Measurements from ENCODE around the gene SEC31B.
A peak's percentile ranks its signal among the peaks of the same experiment; 100 is the strongest.

SEC31B gene

GRCh38 chr10:100534726-100535125 is 15.1 kb upstream of the SEC31B start:
- no peak for TF ChIP-seq CTCF (IDR thresholded peaks at IDR 0.05; ENCODE audit: low read depth, low read length)
- Histone ChIP-seq H3K4me1 (no peaks in the 10 kb centered on the region), H3K9me3 (no peaks in the 10 kb centered on the region), H3K4me3 (ENCODE audit: low read depth, low read length) (no peak overlapping the region), H3K36me3 (peaks cover 14% of the 10 kb centered on the region), H3K27me3 (no peaks in the 10 kb centered on the region)
- DNase-seq = no peak

- H3K4me3 ChIP-seq (ENCODE audit: low read depth, low read length) = no peak overlapping the region
- peaks cover 15% of the 10 kb centered on the region for H3K36me3 ChIP-seq
- H3K9me3 ChIP-seq = no peaks in the 10 kb centered on the region
- no peak for TF ChIP-seq CTCF (IDR thresholded peaks at IDR 0.05; ENCODE audit: low read depth, low read length)
- no peak for DNase-seq
- H3K27me3 ChIP-seq = no peaks in the 10 kb centered on the region
- H3K4me1 ChIP-seq = peaks cover 3% of the 10 kb centered on the region; the same call in 1 of the 2 replicates
These were observed 12.1 kb upstream of the SEC31B start for GRCh38 chr10:100531761-100532160.

- no peak for TF ChIP-seq CTCF (IDR thresholded peaks at IDR 0.05; ENCODE audit: low read depth, low read length)
- no peaks in the 10 kb centered on the region for H3K27me3 ChIP-seq
- DNase-seq = peak; percentile 87
- peaks cover 3% of the 10 kb centered on the region; the same call in 1 of the 2 replicates for H3K4me1 ChIP-seq
- peak within 1 kb of the TSS; percentile 88 for H3K4me3 ChIP-seq (ENCODE audit: low read depth, low read length)
- H3K9me3 ChIP-seq = no peaks in the 10 kb centered on the region
- H3K36me3 ChIP-seq = peaks cover 34% of the 10 kb centered on the region
These were observed 10.0 kb upstream of the SEC31B start, which contains the start of gene NDUFB8 for GRCh38 chr10:100529475-100530298. TSS of gene NDUFB8 (minus strand) at chr10:100529871. CDS start at chr10:100529851, 20 bp downstream.

- Histone ChIP-seq H3K4me1 (peaks cover 3% of the 10 kb centered on the region; the same call in 1 of the 2 replicates), H3K36me3 (peaks cover 41% of the 10 kb centered on the region), H3K9me3 (no peaks in the 10 kb centered on the region), H3K27me3 (no peaks in the 10 kb centered on the region), H3K4me3 (ENCODE audit: low read depth, low read length) (peak overlapping the region; percentile 88)
- no peak for TF ChIP-seq CTCF (IDR thresholded peaks at IDR 0.05; ENCODE audit: low read depth, low read length)
- DNase-seq = no peak
These were observed 9.3 kb upstream of the SEC31B start for GRCh38 chr10:100528921-100529474.

- peaks cover 44% of the 10 kb centered on the region for H3K36me3 ChIP-seq
- peaks cover 3% of the 10 kb centered on the region; the same call in 1 of the 2 replicates for H3K4me1 ChIP-seq
- peak overlapping the region; percentile 88 for H3K4me3 ChIP-seq (ENCODE audit: low read depth, low read length)
- H3K27me3 ChIP-seq = no peaks in the 10 kb centered on the region
- DNase-seq = no peak
- H3K9me3 ChIP-seq = no peaks in the 10 kb centered on the region
- no peak for TF ChIP-seq CTCF (IDR thresholded peaks at IDR 0.05; ENCODE audit: low read depth, low read length)
These were observed 8.6 kb upstream of the SEC31B start for GRCh38 chr10:100528123-100528886.
